ENCODE results near the gene TLR10.
A peak's percentile ranks its signal among the peaks of the same experiment; 100 is the strongest.
"Not testable (repeated sequence)": the region's sequence is repeated elsewhere in the genome, so short reads cannot be mapped to it uniquely, and the experiment has no call there.

TLR10 gene

DNA sequence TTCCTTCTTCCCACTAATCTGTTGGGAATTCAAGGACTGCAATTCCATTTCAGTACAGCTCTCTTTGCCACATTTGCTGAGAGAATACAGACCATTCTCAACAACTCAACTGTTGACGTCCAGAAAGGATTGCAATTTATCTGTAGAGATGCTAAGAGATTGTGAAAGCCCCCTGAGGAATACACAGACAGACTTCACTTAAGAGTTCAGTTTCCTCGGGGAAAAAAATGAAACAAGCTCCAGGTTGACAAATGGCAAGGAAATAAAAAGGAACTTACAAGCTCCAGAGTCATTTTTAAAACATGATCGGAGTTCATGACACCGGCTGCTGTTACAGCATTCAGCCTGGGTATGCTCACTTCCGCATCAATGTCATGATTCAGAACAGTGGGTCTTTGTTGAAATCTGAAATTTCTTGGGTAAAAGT lies 13.8 kb downstream of the TLR10 start:
- DNase-seq (ENCODE audit: low spot score): no peak

DNA sequence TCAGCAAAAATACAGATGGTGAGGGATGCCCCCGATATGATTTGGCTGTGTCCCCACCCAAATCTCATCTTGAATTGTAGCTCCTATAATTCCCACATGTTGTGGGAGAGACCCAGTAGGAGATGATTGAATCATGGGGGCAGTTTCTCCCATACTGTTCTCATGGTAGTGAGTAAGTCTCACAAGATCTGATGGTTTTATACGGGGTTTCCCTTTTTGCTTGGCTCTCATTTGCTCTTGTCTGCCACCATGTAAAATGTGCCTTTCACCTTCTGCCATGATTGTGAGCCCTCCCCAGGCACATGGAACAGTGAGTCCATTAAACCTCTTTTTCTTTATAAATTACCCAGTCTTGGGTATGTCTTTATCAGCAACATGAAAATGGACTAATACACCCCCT lies 15.8 kb downstream of the TLR10 start:
- DNase-seq (ENCODE audit: low spot score): not testable (repeated sequence)

DNA sequence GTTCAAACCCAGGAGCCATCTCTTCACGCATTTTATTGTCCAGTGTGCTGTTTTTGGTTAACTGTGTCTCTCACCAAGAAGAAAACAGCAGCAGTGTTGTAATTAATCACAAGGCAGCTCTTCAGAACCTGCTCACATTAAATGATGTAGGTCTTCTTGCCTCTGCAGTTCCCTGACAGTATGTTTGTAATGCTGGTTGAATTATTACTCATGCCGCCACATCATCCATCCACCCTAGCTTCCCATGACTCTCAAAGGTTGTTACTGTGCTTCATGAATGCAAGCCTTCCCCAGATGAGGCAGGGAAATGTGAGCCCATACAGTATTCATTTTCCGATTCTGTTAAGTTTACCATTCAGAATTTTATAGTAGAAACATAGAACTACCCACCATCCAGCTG lies 17.4 kb downstream of the TLR10 start:
- no peak for DNase-seq (ENCODE audit: low spot score)

DNA sequence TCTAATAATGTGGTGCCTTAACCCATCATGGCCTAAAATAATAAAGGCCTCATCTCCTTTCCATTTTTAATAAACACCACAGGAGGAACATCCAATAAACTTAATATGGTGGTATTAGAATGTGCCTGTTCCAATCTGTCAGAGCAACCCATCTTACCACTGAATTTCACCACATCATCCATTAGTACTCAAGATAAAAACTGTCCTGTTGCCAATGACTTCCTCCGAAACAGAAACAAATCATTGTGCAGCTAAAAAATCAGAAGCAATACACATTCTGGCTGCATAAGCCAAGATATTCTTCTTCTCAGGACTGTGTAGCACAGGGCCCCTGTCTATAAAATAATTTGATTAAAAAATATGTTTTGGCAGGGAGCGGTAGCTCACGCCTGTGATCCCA lies 18.5 kb downstream of the TLR10 start:
- DNase-seq (ENCODE audit: low spot score): no peak

DNA sequence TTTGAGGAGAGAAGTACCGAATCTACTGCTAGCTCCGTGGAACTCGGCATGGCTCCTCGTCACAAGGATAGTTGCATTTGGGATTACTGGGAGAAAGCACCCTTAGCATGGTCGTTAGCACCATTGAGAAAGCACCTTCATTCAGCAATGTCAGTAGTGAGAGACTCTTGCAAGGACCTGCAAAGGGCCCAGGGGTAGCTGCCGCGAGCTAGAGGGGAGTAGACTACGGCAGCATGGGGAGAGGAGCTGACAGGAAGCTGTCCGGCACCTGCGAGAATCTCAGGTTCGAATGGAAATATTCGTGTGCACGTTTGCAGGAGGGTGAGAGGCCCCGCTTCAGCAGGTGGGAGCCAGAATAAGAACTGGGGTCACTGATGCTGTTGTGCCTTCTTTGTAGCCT lies 20.2 kb downstream of the TLR10 start:
- DNase-seq (ENCODE audit: low spot score): no peak

DNA sequence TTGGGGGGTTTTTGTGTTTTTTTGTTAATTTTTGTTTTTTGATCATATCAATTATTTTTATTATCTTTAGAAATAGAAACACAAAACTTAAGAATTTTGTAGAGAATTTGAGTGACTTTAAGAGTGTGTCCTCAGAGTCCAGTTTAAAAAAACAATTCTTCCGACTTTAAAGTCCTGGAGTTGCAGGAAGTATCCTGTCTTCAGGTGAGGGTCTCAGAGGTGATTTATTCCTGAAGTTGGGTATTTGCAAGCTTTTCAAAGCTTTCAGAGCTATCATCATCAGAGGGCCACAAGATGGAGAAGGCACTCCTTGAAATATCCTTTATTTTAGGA lies 23.0 kb downstream of the TLR10 start:
- DNase-seq (ENCODE audit: low spot score): no peak

DNA sequence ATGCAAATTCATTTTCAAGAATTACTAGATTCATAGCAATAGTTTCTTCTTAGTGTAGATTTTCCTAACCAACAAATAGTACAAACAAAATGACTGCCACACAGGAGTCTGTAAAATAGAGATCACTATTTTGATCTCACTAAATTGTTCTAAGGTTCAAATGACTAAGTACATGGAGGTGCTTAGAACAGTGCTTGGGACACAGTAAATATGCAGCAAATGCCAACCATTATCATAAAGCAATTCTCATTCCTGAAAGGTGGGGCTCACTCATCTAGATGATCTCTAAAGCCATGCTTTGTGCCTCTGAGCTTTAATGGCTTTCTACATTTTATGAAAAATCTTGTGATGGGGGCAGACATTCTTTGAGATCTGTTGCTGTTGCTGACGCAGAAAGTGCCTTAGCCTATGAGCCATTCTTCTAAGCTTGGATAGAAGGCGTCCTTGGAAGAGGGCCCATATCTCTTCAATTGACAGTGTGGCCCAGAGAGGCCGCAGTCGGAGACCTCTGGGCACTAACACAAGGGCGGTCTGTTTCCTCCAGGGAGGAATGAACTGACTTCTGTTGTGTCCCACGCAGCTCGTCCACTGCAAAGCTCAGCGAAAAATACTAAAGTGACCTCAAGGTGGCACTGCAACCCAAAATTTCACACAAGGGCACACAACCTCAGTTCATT lies 23.5 kb downstream of the TLR10 start:
- peak; percentile 50 for DNase-seq (ENCODE audit: low spot score)

DNA sequence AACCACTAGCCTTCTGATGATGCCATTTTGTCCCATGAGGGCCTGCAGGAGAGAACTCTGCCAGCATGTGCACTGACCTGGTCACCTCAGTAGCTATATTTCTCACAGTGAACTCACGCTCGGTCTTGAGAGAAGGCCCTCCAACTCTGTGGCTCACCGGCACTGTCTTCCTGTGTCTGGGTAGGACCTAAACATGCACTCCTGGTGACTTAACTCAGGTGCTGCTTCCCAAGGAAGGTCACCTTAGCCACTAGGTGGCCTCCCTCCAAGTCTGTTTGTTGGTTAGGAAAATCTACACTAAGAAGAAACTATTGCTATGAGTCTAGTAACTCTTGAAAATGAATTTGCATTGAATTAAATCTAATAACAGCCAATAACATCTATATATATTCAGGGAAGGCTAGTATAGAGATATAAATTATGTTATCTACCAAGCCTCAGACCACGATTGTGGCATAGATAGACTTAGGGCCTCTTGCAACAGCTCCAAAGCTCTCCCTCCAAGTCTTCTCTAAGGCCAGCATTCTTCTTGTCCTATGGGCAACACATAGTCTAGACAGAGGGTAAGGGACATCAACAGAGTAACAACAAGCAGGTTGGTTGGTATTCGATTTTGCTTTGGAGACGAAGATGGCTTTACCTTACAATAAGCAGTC lies 24.7 kb downstream of the TLR10 start:
- no peak for DNase-seq (ENCODE audit: low spot score)

DNA sequence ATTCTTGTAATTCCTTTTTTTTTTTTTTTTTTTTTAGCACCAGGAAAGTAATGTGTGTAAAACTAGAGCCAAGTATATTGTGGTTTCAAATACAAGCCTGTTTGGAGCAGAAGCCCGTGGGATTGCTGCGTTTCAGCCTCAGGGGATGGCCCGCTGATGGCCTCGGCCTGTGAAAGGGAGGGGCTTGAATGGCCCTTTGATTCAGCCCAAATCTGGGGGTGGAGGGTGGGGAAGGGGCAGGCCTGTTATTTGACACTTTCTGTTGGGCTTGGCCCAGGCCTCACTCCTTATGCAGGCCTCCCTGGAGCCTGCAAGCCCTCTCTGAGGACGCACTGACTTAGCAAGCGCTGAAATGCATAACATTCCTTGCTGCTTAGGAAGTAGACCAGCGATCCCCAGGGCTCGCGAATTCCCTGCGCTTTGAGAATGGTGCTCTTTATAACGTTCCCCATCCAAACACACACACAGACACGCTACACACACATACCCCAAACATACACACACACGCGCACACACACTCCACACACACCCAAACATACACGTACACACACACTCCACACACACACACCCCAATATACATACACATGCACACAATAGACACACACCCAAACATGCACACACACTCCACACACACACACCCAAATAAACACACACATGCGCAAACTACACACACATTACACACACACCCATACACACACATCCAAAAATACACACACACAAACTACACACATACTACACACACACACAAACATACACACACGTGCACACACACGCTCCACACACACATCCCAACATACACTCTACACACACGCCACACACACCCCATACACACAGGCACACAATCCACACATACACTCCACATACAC lies 29.6 kb downstream of the TLR10 start:
- peak; percentile 80 for DNase-seq (ENCODE audit: low spot score)

DNA sequence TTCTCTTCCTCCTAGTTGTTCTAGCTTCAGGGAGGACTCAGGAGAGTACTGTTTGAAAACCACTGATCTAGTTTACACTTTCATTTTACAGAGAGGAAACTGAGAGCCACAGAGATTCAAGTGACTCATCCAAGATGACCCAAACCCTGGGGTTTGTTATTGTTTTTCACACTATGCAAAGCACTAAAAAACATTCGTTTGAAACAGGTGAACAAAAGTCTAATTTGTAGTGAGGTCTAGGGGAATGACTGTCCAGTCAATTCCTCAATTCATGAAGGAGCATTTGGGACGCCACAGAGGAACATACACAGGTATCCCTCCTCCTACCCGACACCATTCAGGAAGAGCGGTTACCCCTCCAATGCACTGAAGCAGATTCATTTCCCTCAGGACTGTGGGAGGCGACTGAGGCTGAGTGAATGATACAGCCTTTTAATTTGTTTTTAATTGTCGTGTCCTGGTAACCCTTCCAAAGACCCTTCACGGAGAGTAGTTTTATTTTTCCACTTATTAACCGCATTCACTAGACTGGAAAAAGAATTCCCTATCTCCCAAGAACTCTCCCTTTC lies 30.3 kb downstream of the TLR10 start:
- DNase-seq (ENCODE audit: low spot score): no peak

DNA sequence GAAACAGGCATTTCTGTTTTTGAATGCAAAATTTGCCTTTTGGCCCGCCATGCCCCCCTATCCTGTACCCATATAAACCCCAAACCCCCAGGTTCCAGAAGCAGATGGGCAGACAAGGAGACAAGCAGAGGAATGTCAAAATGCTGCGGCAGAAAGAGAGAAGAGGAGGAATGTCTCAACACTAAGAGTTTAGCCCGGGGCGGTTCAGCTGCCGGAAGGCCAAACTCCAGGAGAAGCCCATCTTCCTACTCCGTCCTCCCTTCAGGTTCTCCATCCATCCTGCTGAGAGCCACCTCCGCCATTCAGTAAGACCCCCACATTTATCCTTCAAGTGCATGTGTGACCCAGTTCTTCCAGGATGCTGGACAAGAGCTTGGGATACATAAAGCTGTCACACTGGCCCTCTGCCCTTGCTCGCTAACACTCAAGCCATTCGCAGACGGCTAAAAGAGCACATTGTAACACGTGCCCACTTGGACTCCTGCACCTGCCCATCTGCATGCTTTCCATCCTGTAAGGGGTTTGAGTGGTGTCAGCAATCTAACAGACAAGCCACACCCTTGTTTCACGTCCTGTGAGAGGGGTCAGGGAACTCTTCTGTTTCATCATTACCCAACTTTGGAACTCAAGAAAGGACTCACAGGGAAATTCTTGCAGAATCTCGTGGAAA lies 31.3 kb downstream of the TLR10 start:
- no peak for DNase-seq (ENCODE audit: low spot score)

DNA sequence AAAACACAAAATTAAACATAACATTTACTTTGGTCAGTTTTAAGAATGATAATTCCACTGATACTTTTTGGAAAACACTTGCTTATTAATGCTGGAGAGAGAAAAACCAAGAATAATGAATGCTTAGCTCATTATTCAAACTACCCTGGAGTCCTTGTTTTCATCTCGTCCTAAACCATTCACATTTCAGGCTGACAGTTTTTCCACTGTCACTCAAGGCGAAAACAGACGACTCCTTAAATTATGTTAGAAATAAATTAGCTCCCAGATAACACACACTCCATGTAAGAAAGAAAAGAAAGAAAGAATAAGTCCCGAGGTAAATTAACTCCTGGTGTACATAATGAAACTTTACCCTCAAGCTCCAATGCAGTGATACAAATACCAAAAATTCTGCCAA lies 33.5 kb downstream of the TLR10 start:
- no peak for DNase-seq (ENCODE audit: low spot score)

DNA sequence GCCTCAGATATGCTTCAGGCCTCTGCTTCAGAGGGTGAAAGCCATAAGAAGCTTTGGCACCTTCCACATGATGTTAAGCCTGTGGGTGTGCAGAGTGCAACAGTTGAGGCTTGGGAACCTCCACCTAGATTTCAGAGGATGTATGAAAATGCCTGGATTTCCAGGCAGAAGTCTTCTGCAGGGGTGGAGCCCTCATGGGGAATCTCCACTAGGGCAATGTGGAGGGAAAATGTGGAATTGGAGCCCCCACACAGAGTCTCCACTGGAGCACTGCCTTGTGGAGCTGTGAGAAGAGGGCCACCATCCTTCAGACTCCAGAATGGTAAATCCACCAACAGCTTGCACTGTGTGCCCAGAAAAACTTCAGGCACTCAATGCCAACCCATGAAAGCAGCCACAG lies 35.2 kb downstream of the TLR10 start:
- DNase-seq (ENCODE audit: low spot score): no peak

DNA sequence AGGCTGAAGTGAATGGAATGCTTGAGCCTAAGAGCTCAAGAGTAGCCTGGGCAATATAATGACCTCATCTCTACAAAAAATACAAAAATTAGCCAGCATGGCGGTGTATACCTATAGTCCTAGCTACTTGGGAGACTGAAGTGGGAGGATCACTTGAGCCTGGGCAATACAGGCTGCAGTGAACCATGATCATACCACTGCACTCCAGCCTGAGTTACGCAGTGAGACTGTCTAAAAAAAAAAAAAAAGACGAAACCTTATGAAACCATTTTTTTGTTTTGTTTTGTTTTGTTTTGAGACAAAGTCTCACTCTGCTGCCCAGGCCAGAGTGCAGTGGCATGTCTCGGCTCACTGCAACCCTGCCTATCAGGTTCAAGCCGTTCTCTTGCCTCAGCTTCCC lies 36.9 kb downstream of the TLR10 start:
- DNase-seq (ENCODE audit: low spot score): no peak

DNA sequence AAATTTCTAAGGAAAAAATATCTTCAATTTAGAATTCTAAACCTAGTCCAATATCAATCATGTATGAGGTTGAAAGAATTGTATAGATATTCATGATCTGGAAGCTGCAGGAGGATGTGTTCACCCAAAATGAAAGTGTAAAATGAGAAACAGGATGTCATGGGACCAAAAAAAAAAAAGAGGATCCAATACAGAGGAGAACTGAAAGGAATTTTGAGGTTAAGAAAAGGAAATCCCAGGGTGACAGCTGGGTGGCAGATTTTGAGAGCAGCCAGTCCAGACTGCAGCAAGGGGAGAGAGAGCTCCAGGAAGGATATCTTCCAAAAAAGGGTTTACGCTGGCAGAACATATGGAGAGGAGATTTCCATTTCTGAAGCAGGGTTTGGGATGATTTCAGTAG lies 38.9 kb downstream of the TLR10 start:
- peak; percentile 15 for DNase-seq (ENCODE audit: low spot score)

DNA sequence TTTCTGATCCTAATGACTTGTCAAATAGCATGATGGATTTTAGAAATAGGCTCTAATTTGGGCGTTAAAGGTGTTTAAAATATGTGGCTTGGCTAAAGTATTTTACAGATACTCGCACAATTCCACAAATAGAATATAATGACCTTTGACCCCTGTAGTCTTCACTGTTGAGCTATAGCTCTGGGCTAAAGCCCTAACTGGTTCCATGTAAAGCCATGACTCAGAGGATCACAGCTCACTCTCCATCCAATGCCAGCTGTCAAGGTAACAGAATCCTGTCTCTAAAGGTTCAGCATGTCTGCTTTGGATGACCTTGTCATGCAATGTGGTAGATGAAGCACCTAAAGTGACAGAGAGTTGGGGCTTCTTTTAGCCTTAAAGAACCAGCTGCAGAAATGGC lies 42.5 kb downstream of the TLR10 start:
- no peak for DNase-seq (ENCODE audit: low spot score)

DNA sequence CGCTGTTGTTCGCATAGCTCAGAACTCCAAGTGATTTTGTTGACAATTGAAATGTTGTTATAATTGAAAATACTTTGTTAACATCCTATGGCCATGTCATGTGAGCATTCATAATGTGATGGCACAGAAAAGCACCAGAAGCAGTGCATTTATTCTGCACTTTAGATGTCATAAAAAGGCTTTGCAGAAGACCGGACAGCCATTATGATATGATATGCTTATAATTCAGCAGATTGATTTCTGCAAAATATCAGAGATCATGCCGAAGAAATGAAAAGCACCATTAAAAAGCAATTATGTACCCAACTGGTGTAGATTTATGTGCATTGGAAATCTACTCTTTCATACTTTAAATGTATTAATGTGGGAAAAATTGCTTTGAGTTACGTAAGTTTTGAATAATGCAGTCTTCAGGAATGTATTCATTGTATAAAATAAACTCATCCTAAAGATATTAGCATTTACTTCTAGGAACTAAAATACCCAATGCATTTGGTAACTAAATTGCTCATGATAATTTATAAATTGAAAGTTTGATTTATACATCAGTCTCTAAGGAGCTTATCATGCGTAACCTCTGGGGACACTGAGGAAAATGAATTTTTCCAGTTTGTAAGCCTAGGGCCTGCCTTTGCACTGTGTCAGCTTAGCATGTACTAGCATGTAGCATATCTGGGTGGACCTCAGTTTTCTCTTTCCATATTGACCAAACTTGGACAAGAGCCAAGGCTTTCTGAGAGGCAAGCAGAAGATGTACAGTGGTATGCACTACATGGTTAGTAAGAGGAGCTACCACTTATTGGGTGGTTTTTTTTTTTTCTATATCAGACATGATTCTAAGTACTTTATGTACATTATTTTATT lies 43.6 kb downstream of the TLR10 start:
- no peak for DNase-seq (ENCODE audit: low spot score)

DNA sequence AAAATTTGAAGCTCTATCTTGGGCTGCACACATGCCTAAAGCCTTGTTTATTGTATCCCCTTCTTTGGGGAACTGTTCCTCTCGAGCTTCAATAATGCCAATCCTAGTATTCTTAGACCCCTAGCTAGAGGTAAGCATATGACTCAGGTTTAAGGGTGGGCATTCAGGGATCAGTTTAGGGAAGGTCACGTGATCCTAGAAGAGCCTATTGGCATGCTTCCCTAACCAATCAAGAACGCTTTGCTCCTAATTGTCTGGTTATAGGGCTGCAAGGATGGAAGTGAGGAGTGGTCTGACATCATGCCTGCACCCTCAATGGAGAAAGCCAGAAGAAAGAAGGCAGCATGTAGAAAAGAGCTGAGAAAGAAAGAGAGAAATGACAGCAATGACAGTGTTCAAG lies 46.9 kb downstream of the TLR10 start:
- DNase-seq (ENCODE audit: low spot score): no peak

DNA sequence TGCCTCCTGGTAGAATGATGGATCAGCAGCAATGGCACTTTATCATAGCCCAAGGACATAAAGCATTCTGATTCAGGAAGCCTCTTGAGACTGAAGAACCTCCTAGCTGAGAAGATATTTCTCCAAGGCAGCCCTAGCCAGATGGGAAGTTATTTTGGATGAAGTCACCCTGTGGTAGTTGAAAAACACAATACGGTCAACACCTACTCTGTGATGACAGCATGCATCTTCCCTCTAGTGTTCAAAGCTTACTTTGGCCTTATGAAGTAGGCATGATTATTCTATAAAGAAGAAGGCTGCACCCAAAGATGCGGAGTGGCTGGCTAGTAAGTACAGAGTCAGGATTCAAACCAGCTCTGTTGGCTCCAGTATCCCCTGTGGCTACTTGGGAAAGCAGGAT lies 47.9 kb downstream of the TLR10 start:
- no peak for DNase-seq (ENCODE audit: low spot score)

DNA sequence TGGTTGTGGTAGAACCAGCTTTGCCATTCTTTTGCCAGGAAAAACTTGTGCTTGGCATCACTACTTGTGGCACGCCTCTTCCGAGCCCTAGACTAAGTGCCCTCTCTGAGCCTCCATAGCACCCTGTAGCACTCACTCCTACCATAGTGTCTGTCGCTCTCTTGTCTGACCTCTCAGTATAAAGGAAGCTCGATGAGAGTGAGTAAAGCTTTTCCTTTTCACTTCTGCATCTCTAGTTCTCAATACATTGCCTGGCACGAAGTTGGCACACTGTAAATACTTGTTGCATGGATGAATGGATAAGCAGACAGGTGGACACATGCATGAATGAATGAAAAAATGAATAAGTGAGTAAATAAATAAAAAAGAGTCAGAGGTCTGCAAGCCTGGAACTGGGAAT lies 48.3 kb downstream of the TLR10 start:
- DNase-seq (ENCODE audit: low spot score): no peak

DNA sequence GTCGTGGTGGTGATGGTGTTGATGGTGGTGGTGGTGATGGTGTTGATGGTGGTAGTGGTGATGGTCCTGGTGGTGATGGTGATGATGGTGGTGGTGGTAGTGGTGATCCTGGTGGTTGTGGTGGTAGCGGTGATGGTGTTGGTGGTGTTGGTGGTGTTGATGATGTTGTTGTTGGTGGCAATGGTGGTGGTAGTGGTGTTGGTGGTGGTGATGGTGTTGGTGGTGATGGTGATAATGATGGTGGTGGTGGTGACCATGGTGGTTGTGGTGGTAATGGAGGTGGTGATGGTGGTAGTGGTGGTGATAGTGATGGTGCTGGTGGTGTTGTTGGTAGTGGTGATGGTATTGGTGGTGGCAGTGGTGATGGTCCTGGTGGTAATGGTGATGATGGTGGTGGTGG lies 49.1 kb downstream of the TLR10 start:
- no peak for DNase-seq (ENCODE audit: low spot score)
